SK-N-SH treated with all-trans-retinoic acid at 6 μM for 48 hours (cell line): ENCODE results near the gene SYNPO2.

ENCODE experiments used
- ATAC-seq: fragments of 200-7000 bp; cut with Tn5 transposase; 3 replicates; pipeline ENCODE4 v1.9.1; 2020; ENCODE audit warnings: mild to moderate bottlenecking, moderate library complexity
- ARNTL ChIP-seq: fragments of 450-650 bp; formaldehyde crosslinking; IDR thresholded peaks from 2 replicates; pipeline ENCODE4 v1.5.0; 2020; ENCODE audit warnings: low read depth, mild to moderate bottlenecking, moderate library complexity, borderline replicate concordance
- BACH2 ChIP-seq: fragments of 250-450 bp; sonication (Bioruptor Pico); IDR thresholded peaks from 2 replicates; pipeline ENCODE4 v1.9.0; 2021; ENCODE audit warnings: mild to moderate bottlenecking, borderline replicate concordance
- CSDC2 ChIP-seq: fragments of 250-450 bp; sonication (Bioruptor Pico); IDR thresholded peaks from 2 replicates; pipeline ENCODE4 v1.5.0; 2020; ENCODE audit warnings: mild to moderate bottlenecking, moderate library complexity
- ESRRG ChIP-seq: fragments of 250-450 bp; sonication (Bioruptor Pico); IDR thresholded peaks from 2 replicates; pipeline ENCODE4 v1.6.1; 2021; ENCODE audit warnings: mild to moderate bottlenecking
- GLIS3 ChIP-seq: fragments of 250-450 bp; sonication (Bioruptor Pico); IDR thresholded peaks from 2 replicates; pipeline ENCODE4 v1.5.0; 2020; ENCODE audit warnings: mild to moderate bottlenecking, moderate library complexity
- ISL1 ChIP-seq: fragments of 250-450 bp; sonication (Bioruptor Pico); IDR thresholded peaks from 2 replicates; pipeline ENCODE4 v2.1.2; 2022; ENCODE audit warnings: mild to moderate bottlenecking, moderate library complexity
- OSR1 ChIP-seq: fragments of 250-450 bp; sonication (Bioruptor Pico); IDR thresholded peaks from 2 replicates; pipeline ENCODE4 v1.8.0; 2022; ENCODE audit warnings: moderate library complexity, mild to moderate bottlenecking, inconsistent platforms
- PPARA ChIP-seq: fragments of 250-450 bp; sonication (Bioruptor Pico); IDR thresholded peaks from 2 replicates; pipeline ENCODE4 v1.5.0; 2020; ENCODE audit warnings: mild to moderate bottlenecking, borderline replicate concordance
- RARB ChIP-seq: fragments of 250-450 bp; sonication (Bioruptor Pico); IDR thresholded peaks from 2 replicates; pipeline ENCODE4 v1.8.0; 2021; ENCODE audit warnings: mild to moderate bottlenecking, moderate library complexity
- SNAI2 ChIP-seq: fragments of 250-450 bp; sonication (Bioruptor Pico); IDR thresholded peaks from 2 replicates; pipeline ENCODE4 v1.5.0; 2020; ENCODE audit warnings: mild to moderate bottlenecking, moderate library complexity
- TCF4 ChIP-seq: fragments of 250-450 bp; sonication (Bioruptor Pico); IDR thresholded peaks from 2 replicates; pipeline ENCODE4 v1.8.0; 2021; ENCODE audit warnings: mild to moderate bottlenecking, moderate library complexity, borderline replicate concordance
- TOX ChIP-seq: fragments of 250-450 bp; sonication (Bioruptor Pico); IDR thresholded peaks from 2 replicates; pipeline ENCODE4 v1.8.0; 2021; ENCODE audit warnings: mild to moderate bottlenecking, moderate library complexity, borderline replicate concordance
- TSHZ2 ChIP-seq: fragments of 250-450 bp; sonication (Bioruptor Pico); IDR thresholded peaks from 2 replicates; pipeline ENCODE4 v1.5.0; 2020; ENCODE audit warnings: mild to moderate bottlenecking, moderate library complexity
- ZC3H10 ChIP-seq: fragments of 250-450 bp; sonication (Bioruptor Pico); IDR thresholded peaks from 2 replicates; pipeline ENCODE4 v1.5.1; 2021; ENCODE audit warnings: mild to moderate bottlenecking, moderate library complexity
- ZFP3 ChIP-seq: fragments of 250-450 bp; sonication (Bioruptor Pico); IDR thresholded peaks from 2 replicates; pipeline ENCODE4 v1.5.0; 2020; ENCODE audit warnings: mild to moderate bottlenecking, moderate library complexity
- ZFP30 ChIP-seq: fragments of 450-650 bp; formaldehyde crosslinking; IDR thresholded peaks from 2 replicates; pipeline ENCODE4 v1.5.0; 2022; ENCODE audit warnings: mild to moderate bottlenecking, moderate library complexity
- ZNF565 ChIP-seq: fragments of 450-650 bp; formaldehyde crosslinking; conservative IDR thresholded peaks from 2 replicates; pipeline ENCODE4 v1.5.0; 2020; ENCODE audit warnings: low read depth, mild to moderate bottlenecking, moderate library complexity
- ZNF70 ChIP-seq: fragments of 450-650 bp; formaldehyde crosslinking; IDR thresholded peaks from 2 replicates; pipeline ENCODE4 v1.5.0; 2020; ENCODE audit warnings: mild to moderate bottlenecking, moderate library complexity
- ZNF8 ChIP-seq: fragments of 450-650 bp; formaldehyde crosslinking; IDR thresholded peaks from 2 replicates; pipeline ENCODE4 v1.5.0; 2020; ENCODE audit warnings: mild to moderate bottlenecking, moderate library complexity
- TF ChIP-seq, protein P1 (sequence below): fragments of 250-450 bp; sonication (Bioruptor Pico); IDR thresholded peaks from 2 replicates; pipeline ENCODE4 v1.5.1; 2020; ENCODE audit warnings: low read depth, mild to moderate bottlenecking, moderate library complexity
- TF ChIP-seq, protein P2 (sequence below): fragments of 250-450 bp; sonication (Bioruptor Pico); IDR thresholded peaks from 2 replicates; pipeline ENCODE4 v1.8.0; 2021; ENCODE audit warnings: low read depth, mild to moderate bottlenecking, moderate library complexity, borderline replicate concordance
- TF ChIP-seq, protein P3 (sequence below): fragments of 250-450 bp; sonication (Bioruptor Pico); IDR thresholded peaks from 2 replicates; pipeline ENCODE4 v1.8.0; 2020; ENCODE audit warnings: mild to moderate bottlenecking, moderate library complexity, borderline replicate concordance
- TF ChIP-seq, protein P4 (sequence below): fragments of 250-450 bp; sonication (Bioruptor Pico); IDR thresholded peaks from 2 replicates; pipeline ENCODE4 v1.5.1; 2021; ENCODE audit warnings: mild to moderate bottlenecking, moderate library complexity

Gene SYNPO2

GRCh38 chr4:119040694-119041185 lies 152.1 kb downstream of the SYNPO2 start:
- TF ChIP-seq TSHZ2 (no peak), ZFP30 (CRISPR knock-in tag) (no peak), TCF4 (CRISPR knock-in tag) (no peak), ZNF8 (CRISPR knock-in tag) (no peak), RARB (CRISPR knock-in tag) (no peak), BACH2 (CRISPR knock-in tag) (no peak), ZC3H10 (CRISPR knock-in tag) (no peak), ZFP3 (CRISPR knock-in tag) (no peak), ZNF565 (CRISPR knock-in tag) (no peak), ISL1 (CRISPR knock-in tag) (no peak), CSDC2 (CRISPR knock-in tag) (no peak), TOX (no peak), ESRRG (no peak), OSR1 (no peak), ARNTL (CRISPR knock-in tag) (no peak), SNAI2 (no peak), ZNF70 (no peak)
- TF ChIP-seq, protein P1, sequence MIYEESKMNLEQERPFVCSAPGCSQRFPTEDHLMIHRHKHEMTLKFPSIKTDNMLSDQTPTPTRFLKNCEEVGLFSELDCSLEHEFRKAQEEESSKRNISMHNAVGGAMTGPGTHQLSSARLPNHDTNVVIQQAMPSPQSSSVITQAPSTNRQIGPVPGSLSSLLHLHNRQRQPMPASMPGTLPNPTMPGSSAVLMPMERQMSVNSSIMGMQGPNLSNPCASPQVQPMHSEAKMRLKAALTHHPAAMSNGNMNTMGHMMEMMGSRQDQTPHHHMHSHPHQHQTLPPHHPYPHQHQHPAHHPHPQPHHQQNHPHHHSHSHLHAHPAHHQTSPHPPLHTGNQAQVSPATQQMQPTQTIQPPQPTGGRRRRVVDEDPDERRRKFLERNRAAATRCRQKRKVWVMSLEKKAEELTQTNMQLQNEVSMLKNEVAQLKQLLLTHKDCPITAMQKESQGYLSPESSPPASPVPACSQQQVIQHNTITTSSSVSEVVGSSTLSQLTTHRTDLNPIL (CRISPR knock-in tag), result no peak
- TF ChIP-seq, protein P2, sequence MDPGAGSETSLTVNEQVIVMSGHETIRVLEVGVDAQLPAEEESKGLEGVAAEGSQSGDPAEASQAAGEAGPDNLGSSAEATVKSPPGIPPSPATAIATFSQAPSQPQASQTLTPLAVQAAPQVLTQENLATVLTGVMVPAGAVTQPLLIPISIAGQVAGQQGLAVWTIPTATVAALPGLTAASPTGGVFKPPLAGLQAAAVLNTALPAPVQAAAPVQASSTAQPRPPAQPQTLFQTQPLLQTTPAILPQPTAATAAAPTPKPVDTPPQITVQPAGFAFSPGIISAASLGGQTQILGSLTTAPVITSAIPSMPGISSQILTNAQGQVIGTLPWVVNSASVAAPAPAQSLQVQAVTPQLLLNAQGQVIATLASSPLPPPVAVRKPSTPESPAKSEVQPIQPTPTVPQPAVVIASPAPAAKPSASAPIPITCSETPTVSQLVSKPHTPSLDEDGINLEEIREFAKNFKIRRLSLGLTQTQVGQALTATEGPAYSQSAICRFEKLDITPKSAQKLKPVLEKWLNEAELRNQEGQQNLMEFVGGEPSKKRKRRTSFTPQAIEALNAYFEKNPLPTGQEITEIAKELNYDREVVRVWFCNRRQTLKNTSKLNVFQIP (CRISPR knock-in tag), result no peak
- peak; percentile 82 for ATAC-seq

DNA sequence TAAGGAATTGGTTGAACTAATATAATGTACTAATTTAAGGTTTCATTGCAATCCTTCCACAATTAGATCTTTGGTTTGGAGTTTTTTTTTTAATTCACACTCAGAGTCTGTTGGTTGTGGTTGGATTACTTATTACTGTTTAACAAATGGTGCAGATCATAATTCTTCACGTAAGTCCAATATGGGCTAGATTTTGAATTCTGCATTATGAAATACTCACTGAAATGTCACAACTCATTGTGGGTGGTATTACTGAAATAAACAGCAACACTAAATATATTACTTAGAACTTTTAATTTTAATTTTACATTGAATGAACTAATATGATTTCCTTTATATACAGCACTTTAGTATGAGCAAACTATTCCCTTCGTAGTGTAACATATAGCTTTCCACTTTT lies 152.7 kb downstream of the SYNPO2 start:
- no peak for ATAC-seq
- TF ChIP-seq ZNF8 (CRISPR knock-in tag), result no peak
- no peak for TF ChIP-seq ESRRG
- no peak for TF ChIP-seq CSDC2 (CRISPR knock-in tag)
- TF ChIP-seq TCF4 (CRISPR knock-in tag), result no peak
- no peak for TF ChIP-seq TSHZ2
- TF ChIP-seq ZNF565 (CRISPR knock-in tag), result no peak
- TF ChIP-seq ZFP30 (CRISPR knock-in tag), result no peak
- TF ChIP-seq ISL1 (CRISPR knock-in tag), result no peak
- TF ChIP-seq, protein P1 (CRISPR knock-in tag), result no peak
- TF ChIP-seq, protein P3, sequence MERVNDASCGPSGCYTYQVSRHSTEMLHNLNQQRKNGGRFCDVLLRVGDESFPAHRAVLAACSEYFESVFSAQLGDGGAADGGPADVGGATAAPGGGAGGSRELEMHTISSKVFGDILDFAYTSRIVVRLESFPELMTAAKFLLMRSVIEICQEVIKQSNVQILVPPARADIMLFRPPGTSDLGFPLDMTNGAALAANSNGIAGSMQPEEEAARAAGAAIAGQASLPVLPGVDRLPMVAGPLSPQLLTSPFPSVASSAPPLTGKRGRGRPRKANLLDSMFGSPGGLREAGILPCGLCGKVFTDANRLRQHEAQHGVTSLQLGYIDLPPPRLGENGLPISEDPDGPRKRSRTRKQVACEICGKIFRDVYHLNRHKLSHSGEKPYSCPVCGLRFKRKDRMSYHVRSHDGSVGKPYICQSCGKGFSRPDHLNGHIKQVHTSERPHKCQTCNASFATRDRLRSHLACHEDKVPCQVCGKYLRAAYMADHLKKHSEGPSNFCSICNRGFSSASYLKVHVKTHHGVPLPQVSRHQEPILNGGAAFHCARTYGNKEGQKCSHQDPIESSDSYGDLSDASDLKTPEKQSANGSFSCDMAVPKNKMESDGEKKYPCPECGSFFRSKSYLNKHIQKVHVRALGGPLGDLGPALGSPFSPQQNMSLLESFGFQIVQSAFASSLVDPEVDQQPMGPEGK (CRISPR knock-in tag), result no peak
- no peak for TF ChIP-seq BACH2 (CRISPR knock-in tag)
- TF ChIP-seq OSR1, result no peak
- TF ChIP-seq PPARA, result no peak
- TF ChIP-seq, protein P4, sequence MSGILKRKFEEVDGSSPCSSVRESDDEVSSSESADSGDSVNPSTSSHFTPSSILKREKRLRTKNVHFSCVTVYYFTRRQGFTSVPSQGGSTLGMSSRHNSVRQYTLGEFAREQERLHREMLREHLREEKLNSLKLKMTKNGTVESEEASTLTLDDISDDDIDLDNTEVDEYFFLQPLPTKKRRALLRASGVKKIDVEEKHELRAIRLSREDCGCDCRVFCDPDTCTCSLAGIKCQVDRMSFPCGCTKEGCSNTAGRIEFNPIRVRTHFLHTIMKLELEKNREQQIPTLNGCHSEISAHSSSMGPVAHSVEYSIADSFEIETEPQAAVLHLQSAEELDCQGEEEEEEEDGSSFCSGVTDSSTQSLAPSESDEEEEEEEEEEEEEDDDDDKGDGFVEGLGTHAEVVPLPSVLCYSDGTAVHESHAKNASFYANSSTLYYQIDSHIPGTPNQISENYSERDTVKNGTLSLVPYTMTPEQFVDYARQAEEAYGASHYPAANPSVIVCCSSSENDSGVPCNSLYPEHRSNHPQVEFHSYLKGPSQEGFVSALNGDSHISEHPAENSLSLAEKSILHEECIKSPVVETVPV (CRISPR knock-in tag), result no peak
- TF ChIP-seq ARNTL (CRISPR knock-in tag), result no peak
- no peak for TF ChIP-seq SNAI2
- no peak for TF ChIP-seq ZNF70
- TF ChIP-seq TOX, result no peak
- no peak for TF ChIP-seq GLIS3 (CRISPR knock-in tag)
- TF ChIP-seq RARB (CRISPR knock-in tag), result no peak
